GM20431 (cell line): Measurements from ENCODE around the gene KLHL34.

ENCODE experiments used
- in situ Hi-C: fragments of 300-500 bp; cut with MseI, MboI; formaldehyde crosslinking; loops from one replicate; pipeline ENCODE4 v1.15.0; 2020; ENCODE audit warnings: low sequenced_read_pairs; ENCODE audit not compliant: unreplicated experiment

Gene KLHL34

DNA sequence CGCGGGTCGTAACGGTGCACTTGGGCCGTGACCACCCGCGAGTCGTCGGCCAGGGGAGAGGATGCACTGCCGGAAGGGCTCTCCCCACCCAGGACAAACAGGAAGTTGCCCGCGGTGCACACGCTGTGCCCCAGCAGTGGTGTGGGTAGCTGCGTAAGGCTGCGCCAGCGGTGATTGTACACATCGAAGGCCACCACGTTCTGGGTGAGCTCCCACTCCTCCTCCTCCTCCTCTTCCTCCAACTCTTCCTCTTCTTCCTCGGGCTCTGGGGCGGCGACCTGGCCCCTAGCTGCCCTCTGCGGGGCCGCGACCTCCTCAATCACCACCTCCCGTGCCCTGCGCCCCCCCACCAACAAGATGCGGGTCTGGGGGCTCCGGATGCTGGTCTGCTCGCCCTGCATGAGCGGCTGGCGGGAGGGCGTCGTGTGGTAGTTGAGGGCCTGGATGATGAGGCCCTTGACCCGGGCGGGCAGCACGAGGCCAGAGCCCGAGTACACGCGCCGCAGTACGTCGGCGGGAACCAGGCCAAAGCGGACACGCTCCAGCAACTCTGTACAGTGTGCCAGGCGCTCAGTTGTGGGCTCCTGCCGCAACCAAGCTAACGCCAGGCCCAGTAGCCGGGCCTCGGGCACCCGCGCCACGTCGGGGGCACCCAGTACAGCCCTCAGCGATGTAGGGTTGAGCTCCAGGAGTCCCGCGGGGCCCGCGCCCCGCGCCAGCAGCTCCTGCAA, 1.4 kb downstream of the KLHL34 start:
- in situ Hi-C loops: no loop called here

GRCh38 chrX:21655901-21656586, 2.1 kb downstream of the KLHL34 start:
- in situ Hi-C loops: no loop called here

- in situ Hi-C loops: no loop called here
Observed at GRCh38 chrX:21645886-21646285, 12.2 kb downstream of the KLHL34 start.

DNA sequence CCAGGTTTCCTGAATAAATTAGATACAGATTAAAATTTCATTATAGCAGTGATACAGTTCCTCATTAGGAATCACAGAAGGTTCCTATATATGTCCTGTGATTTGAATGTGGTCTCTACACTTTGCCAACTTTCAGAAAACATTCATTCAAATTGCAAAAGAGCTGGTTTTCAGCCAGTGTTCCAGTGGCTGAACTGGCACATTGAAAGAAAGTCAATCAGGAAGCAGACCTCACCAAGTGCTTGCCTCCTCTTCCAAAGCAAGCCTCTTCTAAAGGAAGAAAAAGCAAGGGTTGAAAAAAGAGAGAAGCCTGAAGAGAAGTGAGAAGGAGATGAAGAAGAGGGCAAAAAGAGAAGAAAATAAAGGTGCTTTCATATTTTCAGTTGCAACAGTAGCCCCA, 12.7 kb downstream of the KLHL34 start:
- in situ Hi-C loops: no loop called here

DNA sequence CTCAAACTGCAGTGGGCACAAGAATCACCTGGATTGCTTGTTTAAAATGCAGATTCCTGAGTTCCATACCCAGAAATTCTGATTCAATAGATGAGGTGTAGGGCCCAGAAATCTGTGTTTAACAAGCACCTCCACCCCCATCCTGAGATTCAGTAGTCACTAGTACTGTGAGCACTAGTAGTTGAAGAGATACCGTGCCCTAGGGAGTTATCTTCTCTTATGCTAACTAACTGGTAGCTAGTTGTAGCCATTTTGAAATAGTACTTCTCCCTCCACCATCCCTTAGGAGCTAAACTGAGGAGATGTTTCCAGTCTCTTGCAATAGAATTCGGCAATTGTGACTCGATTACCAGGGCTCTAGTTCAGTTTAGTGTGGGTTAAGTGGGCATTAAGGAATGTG, 18.4 kb downstream of the KLHL34 start:
- in situ Hi-C loops: no loop called here

- in situ Hi-C loops: no loop called here
Observed at GRCh38 chrX:21638311-21638710, 19.8 kb downstream of the KLHL34 start.

- in situ Hi-C loops: no loop called here
Observed at GRCh38 chrX:21632027-21632426, 26.1 kb downstream of the KLHL34 start.

GRCh38 chrX:21623778-21624501, 34.2 kb downstream of the KLHL34 start:
- in situ Hi-C loops: no loop called here

GRCh38 chrX:21620234-21620633, 37.9 kb downstream of the KLHL34 start:
- in situ Hi-C loops: no loop called here

DNA sequence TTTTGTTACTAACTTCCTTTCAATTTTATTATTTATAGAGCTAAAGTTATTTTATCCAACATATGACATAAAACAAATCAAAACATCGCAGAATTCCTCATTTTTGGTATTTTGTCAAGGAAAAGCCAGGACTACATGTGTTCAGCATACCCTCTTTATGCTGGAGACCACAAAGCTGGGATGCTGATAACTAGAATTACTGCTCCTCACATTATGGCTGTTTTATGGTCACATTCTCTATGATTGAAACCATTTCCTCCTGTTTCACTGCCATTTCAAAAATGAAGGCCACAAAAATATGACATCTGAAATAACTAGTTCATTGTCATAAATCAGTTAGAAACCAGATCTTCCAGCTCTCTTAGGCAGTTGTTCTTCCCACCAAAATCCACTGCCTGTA, 41.7 kb downstream of the KLHL34 start:
- in situ Hi-C loops: no loop called here

DNA sequence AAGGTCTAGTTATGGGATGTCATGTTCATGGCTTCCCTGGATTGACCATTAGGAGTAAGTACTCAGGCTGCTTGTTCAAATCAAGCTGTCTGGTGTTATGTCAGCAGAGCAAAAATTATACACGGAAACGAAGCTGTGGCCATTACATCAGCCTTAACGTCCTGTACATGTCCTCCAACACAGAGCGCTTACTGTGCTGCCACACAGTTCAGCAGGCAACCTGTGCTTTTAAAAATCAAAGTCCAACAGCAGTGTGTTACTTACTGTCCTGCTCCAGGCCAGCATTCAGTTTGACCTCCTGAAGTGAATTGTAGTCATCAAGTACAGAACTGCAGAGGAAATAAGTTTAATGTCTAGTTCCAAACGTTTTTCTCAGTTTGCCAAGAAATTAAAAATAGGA, 46.0 kb downstream of the KLHL34 start:
- in situ Hi-C loops: no loop called here

DNA sequence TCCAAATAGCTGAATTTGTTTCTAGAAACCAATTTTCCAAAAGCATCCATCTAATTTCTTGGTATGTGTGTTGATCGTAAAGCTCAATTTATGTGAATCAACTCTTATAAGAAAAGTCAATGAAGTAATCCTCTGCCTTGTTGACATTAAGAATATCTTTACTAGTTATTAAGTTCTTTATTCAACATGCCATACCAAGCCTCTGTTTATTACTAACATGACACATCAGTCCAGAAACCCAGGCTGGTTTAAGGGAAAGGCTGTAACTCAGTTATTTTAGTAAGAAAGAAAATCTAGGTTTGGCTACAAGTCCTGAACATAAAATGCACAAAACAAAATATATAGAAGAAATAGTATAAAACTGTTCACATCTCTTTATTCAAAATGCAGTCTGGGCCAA, 48.0 kb downstream of the KLHL34 start:
- in situ Hi-C loops: no loop called here

DNA sequence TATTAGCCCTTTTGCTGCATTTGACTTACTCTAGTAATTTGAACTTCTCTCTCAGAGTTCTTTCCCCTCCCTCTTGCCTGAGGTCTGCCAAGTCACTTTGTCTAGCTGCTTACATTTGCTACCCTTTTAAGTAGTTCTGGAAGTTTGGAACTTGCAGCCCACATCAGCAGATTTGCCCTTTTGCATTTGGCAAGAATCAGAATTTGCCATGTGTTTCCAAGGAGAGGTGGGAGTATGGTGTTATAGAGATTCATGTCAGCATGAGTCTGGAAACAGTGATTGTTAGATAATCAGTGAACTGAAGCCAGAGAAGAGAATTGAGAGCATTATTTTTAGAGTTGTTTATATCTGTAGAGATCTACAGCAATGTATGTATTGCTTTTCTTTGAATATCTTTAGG, 52.1 kb downstream of the KLHL34 start:
- in situ Hi-C loops: no loop called here
